Stimulated activated CD8-positive, alpha-beta memory T cell treated with anti-CD3 and anti-CD28 coated beads, Interleukin-12 subunit alpha, Interleukin-12 subunit beta, amount 100 ng/mL, for 24 hours (primary cell): ENCODE results near the gene LRRK1.

Source experiments
- DNase-seq: peaks from one replicate; pipeline ENCODE4 v3.0.0-alpha.2; 2020; ENCODE audit errors: extremely low read depth

The LRRK1 gene

DNA sequence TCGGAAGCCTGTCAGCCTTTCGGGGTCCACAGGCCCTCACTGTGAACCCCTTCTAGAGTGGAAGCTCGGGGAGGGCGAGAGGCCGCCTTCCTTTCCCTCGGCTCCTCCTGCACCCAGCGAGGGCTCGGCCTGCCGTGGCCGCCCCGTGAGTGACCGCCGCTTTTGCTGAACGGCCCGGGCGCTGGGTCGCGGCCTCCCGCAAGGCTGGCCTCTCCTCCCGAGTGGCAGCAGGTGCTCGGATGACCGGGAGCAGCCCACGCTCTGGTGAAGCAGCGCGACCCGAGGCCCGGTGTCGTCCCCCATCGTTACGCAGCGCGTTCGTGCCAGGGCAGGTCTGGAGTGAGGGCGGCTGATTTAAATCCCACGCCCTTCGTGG lies 53.8 kb downstream of the LRRK1 start:
- no peak for DNase-seq

DNA sequence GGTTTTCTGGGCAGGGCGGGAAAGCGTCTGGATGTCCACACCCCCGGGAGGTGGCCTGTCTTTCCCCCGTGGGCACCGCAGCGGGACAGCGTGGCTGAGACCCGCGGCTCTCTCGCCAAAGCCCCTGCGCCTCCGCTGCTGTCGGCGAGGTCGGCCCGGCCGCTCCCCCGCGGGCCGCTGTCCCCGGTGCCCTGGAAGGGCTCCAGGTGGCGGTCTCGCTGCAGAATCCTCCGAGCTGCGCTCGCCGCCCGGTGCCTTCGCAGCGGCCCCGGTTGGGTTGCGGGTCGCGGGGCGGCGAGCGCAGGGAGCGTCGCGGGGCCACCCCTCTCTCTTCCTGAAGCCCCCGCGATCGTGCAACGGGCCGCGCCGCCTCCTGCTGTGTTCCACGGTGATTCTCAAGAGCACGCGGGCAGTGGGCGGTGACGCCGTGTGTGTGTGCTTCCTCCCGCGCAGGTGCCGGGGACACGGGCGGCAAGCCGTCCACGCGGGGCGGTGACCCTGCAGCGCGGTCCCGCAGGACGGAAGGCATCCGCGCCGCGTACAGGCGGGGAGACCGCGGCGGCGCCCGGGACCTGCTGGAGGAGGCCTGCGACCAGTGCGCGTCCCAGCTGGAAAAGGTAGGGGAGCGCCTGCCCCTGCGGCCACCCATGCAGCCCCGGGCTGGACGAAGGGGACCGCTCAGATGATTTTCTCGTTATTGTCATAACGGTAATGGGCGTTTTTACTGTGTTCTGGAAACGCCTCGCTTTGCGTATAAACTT lies 54.4 kb downstream of the LRRK1 start:
- no peak for DNase-seq

DNA sequence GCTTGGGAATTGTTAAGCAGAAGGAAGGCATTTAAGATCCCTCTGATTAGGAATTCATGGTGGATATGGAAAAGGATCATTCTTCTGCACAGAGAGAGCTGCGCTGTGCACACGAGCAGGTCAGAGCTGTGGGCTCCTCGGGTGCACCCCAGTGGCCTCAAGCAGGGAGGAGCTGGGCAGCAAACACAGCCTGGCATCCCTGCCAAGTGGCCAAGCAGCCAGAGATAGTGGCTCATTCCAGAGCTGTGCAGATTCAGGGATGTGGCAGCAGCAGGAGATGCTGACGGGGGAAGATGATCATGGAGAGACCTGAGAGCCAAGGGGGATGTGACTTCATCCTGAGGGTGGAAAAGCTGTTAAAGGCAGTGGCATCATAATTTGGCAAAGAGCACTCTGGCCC lies 55.9 kb downstream of the LRRK1 start:
- no peak for DNase-seq

DNA sequence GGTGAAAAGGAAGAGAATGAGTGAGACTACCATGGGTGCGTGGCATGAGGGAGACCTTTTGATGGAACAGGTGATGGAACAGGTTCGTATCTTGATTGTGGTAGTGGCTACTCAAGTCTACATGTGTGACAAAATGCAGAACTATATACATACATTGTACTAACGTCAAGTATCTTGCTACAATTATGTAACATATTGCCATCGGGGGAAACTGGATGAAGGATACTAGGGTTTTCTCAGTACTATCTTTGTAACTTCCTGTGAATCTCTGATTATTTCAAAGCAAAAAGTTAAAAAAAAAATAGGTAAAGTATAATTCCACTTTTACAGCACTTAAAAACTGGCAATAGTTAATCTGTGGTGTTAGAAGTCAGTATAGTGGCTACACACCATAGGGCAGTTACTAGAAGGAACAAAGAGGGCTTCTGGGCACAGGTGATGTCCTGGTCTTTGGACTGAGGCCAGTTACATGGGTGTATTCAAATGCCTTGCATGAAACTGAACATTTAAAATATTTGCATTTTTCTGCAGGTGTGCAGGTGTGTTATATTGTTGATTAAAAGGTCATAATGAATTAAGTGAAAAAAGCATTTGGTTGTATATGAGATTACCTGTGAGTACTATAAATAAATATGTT lies 61.4 kb downstream of the LRRK1 start:
- no peak for DNase-seq

DNA sequence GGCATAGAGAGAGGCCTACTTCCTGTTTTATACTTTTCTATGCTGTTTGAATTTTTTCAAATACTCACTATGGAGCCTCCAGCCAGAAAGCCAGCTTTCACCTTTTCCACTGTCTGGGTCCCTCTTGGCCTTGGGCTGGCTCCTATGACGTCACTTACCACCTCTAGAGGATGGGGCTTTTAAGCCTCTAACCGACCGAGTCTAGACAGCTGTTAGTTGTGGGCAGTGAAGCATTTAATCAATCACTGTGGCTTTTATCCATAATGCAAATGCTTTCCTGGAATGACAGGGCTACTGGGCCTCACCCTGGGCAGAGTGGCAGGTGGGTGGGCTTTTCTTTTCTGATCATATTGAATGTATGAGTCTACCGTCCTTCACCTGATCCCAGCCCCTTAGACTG lies 61.9 kb downstream of the LRRK1 start:
- DNase-seq: no peak

DNA sequence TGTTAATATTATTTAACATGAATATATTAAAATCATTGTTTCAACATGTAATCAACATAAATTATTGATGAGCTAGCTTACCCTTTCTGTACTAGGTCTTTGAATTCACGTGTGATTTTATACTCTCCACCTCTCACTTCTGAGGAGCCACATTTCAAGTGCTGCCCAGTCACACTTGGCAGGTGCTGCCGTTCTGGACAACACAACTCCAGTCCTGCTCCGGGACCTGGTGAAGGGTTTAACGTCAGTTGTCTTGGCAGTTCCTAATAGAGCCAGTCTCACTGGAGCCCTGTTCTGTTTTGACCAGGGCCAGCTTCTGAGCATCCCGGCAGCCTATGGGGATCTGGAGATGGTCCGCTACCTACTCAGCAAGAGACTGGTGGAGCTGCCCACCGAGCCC lies 64.1 kb downstream of the LRRK1 start:
- no peak for DNase-seq

DNA sequence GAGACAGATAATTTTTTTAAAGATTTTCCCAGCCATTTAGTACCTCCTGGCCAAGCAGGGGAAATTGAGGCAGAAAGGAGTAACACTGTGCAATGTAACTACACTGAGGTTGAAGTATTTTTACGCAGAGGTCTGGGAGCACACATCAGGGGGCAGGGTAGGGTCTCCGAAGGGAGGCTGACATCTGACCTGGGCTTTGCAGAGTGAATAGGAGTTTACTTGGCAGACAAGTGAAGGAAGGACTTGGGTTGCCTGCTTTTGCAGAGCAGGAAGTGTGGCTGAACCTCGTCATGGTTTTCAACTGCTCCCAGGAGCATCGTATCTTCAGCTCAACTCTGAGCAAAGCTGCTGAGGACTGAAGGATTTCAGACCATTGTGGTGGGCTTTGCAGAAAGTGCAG lies 66.2 kb downstream of the LRRK1 start:
- no peak for DNase-seq

DNA sequence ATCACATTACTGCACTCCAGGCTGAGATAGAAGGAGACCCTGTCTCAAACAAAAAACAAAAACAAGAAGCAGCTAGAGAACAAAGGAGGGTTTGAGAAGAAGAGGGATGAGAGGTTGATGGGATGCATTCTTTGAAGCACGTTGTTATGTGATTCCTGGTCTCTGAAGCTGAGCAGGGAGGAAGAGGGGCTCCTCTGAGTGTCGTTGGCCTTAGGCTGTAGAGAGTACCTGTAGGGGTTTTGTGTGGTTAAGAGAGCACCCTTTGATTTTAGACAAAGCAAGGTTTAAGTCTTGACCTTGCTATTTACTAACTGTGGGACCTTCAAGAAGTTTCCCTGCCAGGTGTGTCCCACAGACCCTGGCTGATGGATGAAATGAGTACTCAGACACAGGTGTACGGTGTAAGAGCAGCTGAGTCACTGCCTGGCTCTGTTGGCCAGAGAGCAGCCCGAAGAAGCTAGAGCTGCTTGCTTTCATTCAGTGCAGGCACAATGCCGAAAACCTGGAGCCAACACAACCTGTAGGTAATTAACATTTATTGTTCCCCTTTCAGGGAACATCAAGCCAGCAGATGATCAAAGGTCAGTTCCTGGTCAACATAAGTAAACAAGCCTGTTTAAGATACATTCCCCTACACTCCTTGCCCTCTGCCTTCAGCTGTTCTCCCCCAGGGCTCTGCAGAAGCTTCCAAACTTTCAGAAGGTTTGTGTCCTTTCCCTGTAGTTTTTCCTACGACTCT lies 67.2 kb downstream of the LRRK1 start:
- no peak for DNase-seq

DNA sequence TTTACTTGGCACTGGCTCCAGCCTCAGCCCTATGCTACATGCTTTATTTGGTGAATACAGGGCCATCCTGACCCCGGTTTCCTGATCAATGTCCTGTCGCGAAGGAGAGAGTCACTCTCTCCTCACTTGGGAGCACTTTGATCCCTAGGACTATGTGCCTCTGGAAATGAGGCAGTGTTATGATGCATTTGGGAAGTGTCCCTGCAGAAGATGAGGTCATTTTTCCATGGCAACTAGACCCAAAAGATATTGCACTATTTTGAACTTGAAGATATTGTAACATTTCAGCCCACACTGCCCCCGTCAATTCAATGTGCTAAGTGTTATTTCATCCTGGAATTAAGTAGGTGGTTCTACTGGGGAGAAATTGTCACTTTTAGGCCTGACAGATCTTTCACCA lies 68.0 kb downstream of the LRRK1 start:
- no peak for DNase-seq

DNA sequence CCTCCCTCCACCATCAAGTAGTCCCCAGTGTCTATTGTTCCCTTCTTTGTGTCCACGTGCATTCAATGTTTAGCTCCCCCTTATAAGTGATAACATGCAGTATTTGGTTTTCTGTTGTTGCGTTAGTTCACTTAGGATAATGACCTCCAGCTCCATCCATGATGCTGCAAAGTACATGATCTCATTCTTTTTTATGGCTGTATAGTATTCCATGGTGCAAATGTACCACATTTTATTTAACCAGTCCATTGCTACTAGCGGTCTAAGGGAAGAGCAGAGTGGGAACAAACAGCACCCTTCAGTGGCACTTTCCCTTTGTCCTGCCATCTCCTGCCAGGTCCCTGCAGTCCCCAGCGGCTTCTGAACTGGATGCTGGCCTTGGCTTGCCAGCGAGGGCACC lies 69.1 kb downstream of the LRRK1 start:
- DNase-seq: no peak

DNA sequence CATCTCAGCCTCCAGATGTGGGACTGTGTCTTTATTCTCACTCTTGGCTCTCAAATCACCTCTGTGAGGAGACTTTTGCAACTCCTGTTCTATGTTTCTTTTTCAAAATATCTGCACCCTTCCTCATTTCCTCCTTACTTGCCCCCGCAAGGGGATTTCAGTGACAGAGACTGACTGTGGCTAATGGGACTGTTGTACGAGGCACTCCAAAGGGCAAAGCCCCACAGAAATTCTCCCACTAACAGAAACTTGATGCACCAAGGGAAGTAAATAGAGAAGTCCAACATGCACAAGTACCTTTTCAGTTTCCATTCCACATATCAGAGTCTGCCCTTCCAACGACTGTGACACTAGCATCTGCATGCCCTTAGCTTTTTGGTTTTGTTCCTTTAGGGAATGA lies 69.7 kb downstream of the LRRK1 start:
- no peak for DNase-seq

DNA sequence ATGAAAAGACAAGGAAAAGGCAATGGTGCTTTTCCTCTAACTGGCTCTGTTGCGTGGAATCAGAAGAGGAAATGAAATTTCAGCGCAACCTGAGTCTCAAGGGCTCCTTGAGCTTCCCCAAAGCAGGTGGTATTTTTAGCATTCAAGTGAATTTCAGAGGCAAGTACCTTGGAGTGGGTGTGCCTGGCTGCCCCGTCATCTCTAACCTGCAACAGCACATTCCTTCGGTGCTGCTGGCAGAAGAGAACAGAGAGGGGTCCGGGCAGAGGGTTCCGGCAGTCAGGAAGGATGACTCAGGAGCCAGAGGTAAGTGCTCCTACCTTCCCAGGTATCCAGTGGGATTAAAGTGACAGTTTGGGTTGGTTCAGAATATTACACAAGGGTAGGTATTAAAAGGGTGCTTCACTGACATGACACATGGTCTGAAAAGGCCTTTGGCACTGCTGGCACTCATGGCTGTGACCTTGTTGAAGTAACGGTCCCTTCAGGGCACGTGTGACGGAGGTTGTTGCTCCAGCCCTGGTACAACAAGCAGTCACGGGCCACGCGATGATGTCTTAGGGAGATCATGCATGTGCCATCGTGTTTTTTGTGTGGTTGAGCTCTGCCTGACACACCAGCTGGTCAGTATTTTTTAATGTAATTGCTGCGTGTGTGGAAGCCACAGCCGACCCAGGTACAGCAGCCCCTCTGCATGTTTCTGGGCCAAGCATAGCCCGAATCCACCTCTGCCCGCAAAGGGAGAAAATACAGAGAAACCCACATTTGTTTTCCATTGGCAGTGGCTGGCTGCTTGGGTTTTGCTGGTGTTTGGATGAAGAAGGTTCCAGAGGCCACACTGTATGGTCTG lies 75.7 kb downstream of the LRRK1 start:
- no peak for DNase-seq

DNA sequence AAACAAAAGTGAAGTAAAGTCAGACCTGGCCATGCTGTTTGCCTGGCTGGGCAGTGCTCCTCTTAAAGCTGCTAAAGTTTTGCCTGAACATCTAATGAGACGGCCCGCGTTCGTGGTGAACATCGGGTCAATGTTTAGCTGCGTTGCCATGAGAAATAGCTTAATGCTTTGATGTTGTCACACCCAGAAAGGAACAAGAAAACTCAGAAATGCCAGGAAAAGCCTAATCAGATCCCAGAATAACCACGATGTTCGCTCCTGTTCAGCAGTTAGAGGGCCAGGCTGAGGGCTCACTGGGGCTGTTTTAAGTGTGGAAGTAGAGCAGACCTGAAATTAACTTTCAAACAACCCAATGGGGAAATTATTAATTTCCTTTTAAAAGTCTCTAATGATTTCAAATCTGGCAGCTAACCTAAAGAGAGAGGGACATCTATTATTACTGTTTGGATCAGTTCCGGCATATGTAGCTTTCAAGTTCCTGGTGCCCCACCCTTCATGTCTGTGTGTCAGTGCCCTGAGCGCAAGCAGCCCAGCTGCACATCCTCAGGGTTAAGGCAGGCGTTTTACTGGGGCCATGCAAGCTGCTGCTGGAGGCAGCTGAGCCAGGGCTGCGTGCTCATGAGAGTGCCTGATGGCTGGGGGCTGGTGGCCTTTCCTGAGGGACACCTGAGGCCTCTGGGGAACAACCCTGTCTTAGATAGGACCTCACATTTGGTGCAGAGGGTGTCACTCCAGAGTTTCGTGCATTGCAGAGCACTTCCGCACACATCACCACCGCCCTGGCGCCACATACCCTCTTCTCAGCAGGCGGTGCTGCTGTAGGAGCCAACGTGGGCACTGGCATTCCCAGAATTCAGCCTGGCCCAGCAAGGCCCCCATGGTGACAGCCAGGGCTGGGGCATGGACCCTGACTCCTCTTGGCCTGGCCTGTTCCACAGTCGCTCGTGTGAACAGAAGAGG lies 76.6 kb downstream of the LRRK1 start:
- no peak for DNase-seq

DNA sequence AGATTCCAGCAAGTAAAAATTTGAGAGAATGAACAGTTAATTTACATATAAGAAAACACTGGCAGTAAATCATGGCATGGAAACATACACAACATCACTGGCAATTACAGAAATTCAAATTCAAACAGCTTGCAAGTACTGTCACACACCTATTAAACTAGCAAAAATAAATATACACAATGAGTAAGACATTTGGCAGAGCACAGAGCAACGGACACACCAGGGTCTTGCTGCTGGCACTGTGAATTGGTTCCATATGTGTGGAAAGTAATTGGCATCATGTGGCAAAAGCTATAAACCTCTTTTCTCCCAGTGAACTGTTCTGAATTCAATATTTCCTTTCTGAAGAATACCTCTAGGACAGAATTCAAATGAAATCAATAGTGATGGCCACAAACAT lies 78.3 kb downstream of the LRRK1 start:
- no peak for DNase-seq

DNA sequence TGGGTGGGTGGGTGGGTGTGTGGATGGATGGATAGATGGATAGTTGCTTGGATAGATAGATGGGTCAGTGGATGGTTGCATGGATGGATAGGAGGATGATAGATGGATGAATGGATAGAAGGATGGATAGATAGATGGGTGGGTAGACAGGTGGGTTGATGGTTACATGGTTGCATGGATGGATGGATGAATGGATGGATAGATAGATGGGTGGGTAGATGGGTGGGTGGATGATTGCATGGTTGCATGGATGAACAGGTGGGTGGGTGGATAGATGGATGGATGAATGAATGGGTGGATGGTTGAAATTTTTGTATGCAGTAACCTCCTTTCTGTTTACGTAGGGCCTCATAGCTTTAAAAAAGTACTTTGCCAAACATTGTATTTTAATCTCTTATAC lies 79.5 kb downstream of the LRRK1 start:
- no peak for DNase-seq

DNA sequence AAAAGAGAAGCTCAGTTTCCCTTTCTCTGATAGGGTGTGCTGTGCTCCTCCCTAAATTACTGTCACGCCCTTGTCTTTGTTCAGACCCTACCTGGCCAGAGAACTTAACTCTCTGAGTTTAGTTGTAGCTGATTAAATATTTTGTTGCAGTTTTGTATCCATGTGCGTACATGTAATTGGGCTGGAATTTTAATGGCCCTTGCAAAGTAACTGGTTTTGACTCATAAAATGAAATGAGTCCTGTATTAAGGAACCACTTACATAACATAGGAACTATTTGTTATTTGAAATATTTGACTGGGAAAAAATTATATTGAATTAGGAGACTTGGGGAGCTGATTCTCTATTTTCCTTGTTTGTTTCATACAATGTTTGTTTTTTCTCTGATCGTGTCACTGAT lies 80.2 kb downstream of the LRRK1 start:
- no peak for DNase-seq

DNA sequence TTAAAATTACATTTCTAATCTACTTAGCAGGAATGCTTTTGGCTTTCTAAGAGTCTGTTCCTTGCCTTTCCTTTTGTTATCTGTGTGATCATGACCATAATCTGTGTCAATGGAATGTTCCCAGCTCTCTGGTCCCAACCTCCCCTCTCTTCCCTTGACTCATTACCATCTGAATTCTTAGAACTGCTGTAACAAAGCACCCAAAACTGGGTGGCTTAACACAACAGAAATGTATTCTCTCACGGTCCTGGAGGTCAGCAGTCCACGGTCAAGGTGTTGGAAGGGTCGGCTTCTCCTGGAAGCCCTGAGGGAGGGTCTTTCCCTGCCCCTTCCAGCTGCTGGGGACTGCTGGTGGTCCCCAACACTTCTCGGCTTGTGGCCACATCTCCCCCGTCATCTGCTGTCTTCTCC lies 81.1 kb downstream of the LRRK1 start:
- no peak for DNase-seq

DNA sequence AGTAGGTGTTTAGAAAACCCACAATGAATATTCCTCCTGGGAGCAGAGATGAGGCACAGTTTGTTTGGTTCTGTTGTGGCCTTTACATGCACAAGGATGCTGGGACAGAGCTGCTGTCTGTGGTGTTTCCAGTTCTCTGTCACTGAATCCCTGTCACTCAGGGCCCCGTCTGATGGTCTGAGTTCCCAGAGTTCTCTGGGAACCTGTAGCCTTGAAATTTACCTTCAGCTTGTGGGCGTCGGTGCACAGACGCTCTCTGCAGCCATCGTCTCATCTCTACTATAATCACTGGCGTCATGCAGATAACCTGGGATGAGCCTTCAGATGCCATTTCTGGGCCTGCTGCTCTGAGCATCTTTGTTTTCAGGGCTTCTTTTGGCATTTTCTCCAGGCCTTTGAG lies 81.9 kb downstream of the LRRK1 start:
- DNase-seq: no peak

DNA sequence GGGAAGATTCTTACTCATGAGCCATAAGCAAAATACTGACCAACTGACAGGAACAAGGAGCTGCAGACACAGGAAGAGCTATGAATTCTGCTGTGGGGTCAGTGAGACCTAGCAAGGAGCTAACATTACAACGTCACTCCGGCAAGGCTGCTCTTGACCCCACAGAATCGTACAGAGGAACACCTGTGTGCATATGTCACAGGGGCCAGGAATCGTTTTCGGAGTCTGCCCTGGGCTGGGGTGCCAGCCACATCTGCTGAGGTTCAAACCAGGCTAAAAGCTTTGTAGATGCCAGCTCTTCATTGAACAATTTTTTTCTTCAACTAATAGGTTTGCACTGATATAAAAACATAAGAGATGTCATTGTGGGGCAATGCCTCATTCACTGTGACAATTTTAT lies 82.6 kb downstream of the LRRK1 start:
- DNase-seq: no peak

DNA sequence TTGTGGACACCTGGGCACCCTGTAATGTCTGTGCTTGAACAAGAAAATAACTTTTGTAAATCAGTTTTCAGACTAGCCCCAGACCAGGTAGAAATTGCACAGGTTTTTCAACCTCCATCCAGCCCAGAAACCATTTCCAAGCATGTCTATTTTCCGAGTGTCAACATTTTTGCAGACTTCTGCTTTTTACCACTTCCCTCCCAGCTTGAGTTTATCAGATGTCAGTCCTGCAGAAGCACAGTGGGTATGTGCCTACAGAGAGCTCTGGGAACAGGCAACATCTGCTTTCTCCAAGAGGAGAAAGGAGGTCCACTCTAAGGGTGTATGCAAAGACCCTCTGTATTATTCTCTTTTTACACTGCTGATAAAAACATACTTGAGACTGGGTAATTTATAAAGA lies 83.9 kb downstream of the LRRK1 start:
- DNase-seq: no peak

DNA sequence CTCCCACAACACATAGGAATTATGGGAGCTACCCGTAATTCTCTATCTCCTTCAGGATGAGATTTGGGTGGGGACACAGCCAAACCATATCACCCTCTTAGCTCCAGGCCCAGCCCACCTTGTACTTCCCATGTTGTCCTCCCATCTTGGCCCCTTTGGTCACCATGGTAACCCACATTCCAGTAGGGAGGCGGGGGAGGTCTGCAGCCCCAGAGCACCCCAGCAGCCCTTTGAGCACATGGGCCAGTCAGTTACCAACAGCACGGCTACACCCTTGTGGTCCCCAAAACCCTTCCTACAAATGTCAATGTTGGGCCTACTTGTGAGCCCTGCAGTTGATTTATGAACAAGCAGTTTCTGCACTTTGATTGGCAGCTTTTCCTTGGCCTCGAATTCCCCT lies 84.5 kb downstream of the LRRK1 start:
- no peak for DNase-seq
